ENCODE results near the gene CGAS. TPM values are rescaled to one million over a fixed set of nuclear protein-coding genes. Genes with fewer than 3 reads are reported as not detected.
"Not testable (repeated sequence)": the region's sequence is repeated elsewhere in the genome, so short reads cannot be mapped to it uniquely, and the experiment has no call there.

Gene CGAS
- total RNA-seq, 1 donor from 2014 or later, result 0.31 TPM

DNA sequence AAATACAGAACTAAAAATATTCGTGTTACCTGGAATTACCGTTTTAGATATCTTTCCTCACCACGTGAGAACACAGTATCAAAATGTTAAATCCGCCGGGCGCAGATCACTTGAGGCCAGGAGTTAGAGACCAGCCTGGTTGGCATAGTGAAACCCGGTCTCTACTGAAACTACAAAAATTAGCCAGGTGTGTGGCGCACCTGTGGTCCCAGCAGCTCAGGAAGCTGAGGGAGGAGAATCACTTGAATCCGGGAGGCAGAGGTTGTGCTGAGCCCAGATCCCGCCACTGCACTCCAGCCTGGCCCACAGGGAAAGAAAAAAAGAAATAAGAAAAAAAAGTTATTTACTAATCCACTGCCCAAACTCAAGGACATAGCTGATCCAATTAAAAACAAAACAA, 62.2 kb downstream of the CGAS start:
- H3K4me3 Mint-ChIP-seq (ENCODE audit: low read depth), result no peak overlapping the region
- no peaks in the 10 kb centered on the region for H3K9me3 Mint-ChIP-seq (ENCODE audit: low read depth)
- TF ChIP-seq, protein P1, sequence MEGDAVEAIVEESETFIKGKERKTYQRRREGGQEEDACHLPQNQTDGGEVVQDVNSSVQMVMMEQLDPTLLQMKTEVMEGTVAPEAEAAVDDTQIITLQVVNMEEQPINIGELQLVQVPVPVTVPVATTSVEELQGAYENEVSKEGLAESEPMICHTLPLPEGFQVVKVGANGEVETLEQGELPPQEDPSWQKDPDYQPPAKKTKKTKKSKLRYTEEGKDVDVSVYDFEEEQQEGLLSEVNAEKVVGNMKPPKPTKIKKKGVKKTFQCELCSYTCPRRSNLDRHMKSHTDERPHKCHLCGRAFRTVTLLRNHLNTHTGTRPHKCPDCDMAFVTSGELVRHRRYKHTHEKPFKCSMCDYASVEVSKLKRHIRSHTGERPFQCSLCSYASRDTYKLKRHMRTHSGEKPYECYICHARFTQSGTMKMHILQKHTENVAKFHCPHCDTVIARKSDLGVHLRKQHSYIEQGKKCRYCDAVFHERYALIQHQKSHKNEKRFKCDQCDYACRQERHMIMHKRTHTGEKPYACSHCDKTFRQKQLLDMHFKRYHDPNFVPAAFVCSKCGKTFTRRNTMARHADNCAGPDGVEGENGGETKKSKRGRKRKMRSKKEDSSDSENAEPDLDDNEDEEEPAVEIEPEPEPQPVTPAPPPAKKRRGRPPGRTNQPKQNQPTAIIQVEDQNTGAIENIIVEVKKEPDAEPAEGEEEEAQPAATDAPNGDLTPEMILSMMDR (IDR thresholded peaks at IDR 0.05; ENCODE audit: unreplicated experiment), result no peak
- peaks cover 1% of the 10 kb centered on the region for H3K4me1 Mint-ChIP-seq (ENCODE audit: low read depth)
- no peaks in the 10 kb centered on the region for H3K36me3 Mint-ChIP-seq (ENCODE audit: insufficient read depth)
- H3K27ac Mint-ChIP-seq, result no peak overlapping the region
- no peak for DNase-seq (ENCODE audit: low spot score, unreplicated experiment)
- peaks cover 17% of the 10 kb centered on the region for H3K27me3 Mint-ChIP-seq

GRCh38 chr6:73388800-73389512, 63.1 kb downstream of the CGAS start:
- peak overlapping the region; percentile 71 for H3K27ac Mint-ChIP-seq

GRCh38 chr6:73388433-73388799, 63.7 kb downstream of the CGAS start:
- peaks cover 1% of the 10 kb centered on the region for H3K4me1 Mint-ChIP-seq (ENCODE audit: low read depth)
- no peak overlapping the region for H3K27ac Mint-ChIP-seq
- H3K4me3 Mint-ChIP-seq (ENCODE audit: low read depth), result peak overlapping the region; percentile 76
- H3K9me3 Mint-ChIP-seq (ENCODE audit: low read depth), result no peaks in the 10 kb centered on the region
- TF ChIP-seq, protein P1 (IDR thresholded peaks at IDR 0.05; ENCODE audit: unreplicated experiment), result no peak
- no peak for DNase-seq (ENCODE audit: low spot score, unreplicated experiment)
- H3K36me3 Mint-ChIP-seq (ENCODE audit: insufficient read depth), result no peaks in the 10 kb centered on the region
- peaks cover 17% of the 10 kb centered on the region for H3K27me3 Mint-ChIP-seq

More at GRCh38 chr6:73388800-73389512, 63.1 kb downstream of the CGAS start:
- Mint-ChIP-seq H3K27me3 (peaks cover 17% of the 10 kb centered on the region), H3K36me3 (ENCODE audit: insufficient read depth) (no peaks in the 10 kb centered on the region), H3K9me3 (ENCODE audit: low read depth) (no peaks in the 10 kb centered on the region), H3K4me3 (ENCODE audit: low read depth) (peak overlapping the region; percentile 76), H3K4me1 (ENCODE audit: low read depth) (peaks cover 1% of the 10 kb centered on the region)
- peak; percentile 37 for DNase-seq (ENCODE audit: low spot score, unreplicated experiment)
- TF ChIP-seq, protein P1 (IDR thresholded peaks at IDR 0.05; ENCODE audit: unreplicated experiment), result peak; percentile 58

DNA sequence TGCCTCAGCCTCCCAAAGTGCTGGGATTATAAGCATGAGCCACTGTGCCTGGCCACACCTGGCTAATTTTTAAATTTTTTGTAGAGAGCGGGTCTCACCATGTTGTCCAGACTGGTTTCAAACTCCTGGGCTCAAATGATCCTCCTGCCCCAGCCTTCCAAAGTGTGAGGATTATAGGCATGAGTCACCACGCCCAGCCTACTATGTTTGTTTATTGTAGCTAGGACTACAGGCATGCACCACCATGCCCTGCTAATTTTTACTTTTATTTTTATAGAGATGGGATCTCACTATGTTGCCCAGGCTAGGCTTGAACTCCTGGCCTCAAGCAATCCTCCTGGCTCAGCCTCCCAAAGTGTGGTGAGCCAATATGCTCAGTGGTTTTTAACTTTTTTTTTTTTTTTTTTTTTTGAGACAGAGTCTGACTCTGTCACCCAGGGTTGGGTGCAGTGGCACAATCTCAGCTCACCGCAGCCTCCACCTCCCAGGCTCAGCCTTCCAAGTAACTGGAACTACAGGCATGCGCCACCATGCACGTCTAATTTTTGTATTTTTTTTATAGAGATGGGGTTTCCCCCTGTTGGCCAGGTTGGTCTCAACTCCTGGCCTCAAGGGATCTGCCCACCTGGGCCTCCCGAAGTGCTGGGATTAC, 69.5 kb downstream of the CGAS start:
- DNase-seq (ENCODE audit: low spot score, unreplicated experiment), result no peak
- Mint-ChIP-seq H3K27ac (no peak overlapping the region), H3K27me3 (no peaks in the 10 kb centered on the region), H3K36me3 (ENCODE audit: insufficient read depth) (no peaks in the 10 kb centered on the region), H3K9me3 (ENCODE audit: low read depth) (no peaks in the 10 kb centered on the region), H3K4me3 (ENCODE audit: low read depth) (no peak overlapping the region), H3K4me1 (ENCODE audit: low read depth) (no peaks in the 10 kb centered on the region)
- TF ChIP-seq, protein P1 (IDR thresholded peaks at IDR 0.05; ENCODE audit: unreplicated experiment), result no peak

GRCh38 chr6:73381531-73381930, 70.6 kb downstream of the CGAS start:
- not testable (repeated sequence) for H3K4me1 Mint-ChIP-seq (ENCODE audit: low read depth); H3K27me3 Mint-ChIP-seq; H3K9me3 Mint-ChIP-seq (ENCODE audit: low read depth); DNase-seq (ENCODE audit: low spot score, unreplicated experiment); H3K27ac Mint-ChIP-seq; H3K4me3 Mint-ChIP-seq (ENCODE audit: low read depth); H3K36me3 Mint-ChIP-seq (ENCODE audit: insufficient read depth)

- no peaks in the 10 kb centered on the region for H3K4me1 Mint-ChIP-seq (ENCODE audit: low read depth)
- TF ChIP-seq, protein P1 (IDR thresholded peaks at IDR 0.05; ENCODE audit: unreplicated experiment), result no peak
- no peaks in the 10 kb centered on the region for H3K27me3 Mint-ChIP-seq
- no peak for DNase-seq (ENCODE audit: low spot score, unreplicated experiment)
- H3K4me3 Mint-ChIP-seq (ENCODE audit: low read depth), result no peak overlapping the region
- no peak overlapping the region for H3K27ac Mint-ChIP-seq
- H3K36me3 Mint-ChIP-seq (ENCODE audit: insufficient read depth), result no peaks in the 10 kb centered on the region
- H3K9me3 Mint-ChIP-seq (ENCODE audit: low read depth), result no peaks in the 10 kb centered on the region
Measured at GRCh38 chr6:73377225-73377624, 74.9 kb downstream of the CGAS start.

Measured in progenitor cell of endocrine pancreas (in vitro differentiated cells).